CD4-positive, alpha-beta T cell treated with Interleukin-6 for 4 hours (primary cell): Measurements from ENCODE around the gene CCT5.
"Not testable (repeated sequence)": the region's sequence is repeated elsewhere in the genome, so short reads cannot be mapped to it uniquely, and the experiment has no call there.

Experiments
- DNase-seq: peaks from one replicate; pipeline ENCODE4 v3.0.0-alpha.2; 2020; ENCODE audit warnings: mixed read lengths

CCT5 gene

DNA sequence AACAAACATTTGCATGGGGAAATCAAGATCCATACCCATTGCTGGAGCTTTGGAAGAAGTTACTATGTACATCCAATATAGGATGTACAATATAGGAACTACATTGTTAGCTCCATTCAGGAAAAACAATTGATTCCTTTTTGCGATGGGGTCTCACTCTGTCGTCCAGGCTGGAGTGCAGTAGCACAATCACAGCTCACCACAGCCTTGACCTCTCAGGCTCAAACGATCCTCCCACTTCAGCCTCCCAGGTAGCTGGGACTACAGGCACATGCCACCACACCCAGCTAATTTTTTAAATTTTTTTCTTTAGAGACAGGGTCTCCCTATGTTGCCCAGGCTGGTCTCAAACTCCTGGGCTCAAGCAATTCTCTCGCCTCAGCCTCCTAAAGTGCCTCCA is 2.9 kb upstream of the CCT5 start:
- not testable (repeated sequence) for DNase-seq

DNA sequence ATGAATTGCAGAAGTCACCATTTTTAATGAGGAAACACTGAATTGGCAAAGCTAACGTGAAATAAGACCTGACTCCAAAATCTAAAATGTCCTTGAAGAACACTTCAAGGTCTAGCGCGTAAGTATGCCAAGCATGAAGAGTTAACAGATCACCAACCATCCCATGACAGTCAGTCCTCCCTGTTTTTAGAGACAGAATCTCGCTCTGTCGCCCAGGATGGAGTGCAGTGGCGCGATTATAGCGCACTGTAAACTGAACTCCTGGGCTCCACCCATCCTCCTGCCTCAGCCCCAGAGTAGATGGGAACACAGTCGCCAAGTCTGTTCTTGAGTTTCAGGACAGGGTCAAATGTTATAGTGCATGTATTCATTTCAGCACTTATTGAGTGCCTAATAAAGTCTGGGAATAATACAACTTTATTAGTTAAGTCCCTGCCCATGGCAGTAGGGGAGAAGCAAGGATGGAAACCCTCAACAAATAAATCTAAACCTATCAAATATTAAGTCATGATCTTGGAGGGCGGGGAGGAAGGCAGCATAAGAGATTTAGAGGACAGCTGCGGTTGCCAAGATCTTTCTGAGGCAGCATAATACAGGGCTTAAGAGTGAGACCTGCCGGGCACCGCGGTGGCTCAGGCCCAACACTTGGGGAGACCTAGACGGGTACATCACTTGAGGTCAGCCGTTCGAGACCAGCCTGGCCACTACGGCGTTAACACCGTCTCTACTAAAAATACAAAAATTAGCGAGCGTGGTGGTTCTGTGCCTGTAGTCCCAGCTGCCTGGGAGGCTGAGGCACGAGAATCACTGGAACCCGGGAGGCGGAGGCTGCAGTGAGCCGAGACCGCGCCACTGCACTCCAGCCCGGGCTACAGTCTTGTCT is 1.5 kb upstream of the CCT5 start:
- no peak for DNase-seq

DNA sequence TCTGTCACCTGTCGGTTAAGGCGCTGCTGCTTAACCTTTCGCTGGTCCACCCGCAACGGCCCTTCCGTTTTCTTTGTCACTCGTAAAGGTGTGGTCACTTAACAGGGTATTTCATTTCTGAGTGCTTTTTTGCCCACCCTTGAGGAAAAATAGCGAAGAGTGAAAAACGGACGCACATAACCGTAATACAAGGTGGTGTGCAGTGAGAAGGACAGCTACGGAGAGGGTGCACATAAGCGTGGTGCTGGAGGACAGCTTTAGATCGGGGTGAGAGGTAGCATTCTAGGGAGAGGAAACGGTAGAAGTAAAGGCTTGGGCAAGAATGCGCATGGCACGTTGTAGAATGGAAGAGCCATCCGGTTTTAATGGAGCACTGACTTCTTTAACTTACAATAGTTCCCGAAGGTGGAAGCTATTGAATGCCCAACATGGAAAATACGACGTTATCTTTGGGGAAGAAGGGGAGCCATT is 761 bp downstream of the CCT5 start:
- DNase-seq, result peak; percentile 14

DNA sequence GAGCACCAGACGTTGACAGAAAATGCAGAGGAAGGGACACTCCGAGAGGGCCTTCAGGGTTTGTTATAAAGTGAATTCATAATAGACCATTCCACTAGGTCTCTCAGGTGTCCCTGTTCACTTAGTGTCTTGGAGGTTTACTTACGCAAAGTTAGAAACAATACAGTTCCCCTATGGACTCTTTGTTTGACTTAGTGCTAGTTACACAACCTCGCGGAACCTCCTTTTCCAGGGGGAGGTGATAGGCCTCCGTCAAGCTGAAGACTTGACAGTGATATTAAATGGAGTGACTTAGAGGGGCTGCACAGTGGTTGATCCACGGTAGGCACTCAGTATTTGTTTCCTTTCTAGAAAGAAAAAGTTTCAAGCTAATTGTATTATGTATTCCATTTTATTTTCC is 1.3 kb downstream of the CCT5 start:
- no peak for DNase-seq

DNA sequence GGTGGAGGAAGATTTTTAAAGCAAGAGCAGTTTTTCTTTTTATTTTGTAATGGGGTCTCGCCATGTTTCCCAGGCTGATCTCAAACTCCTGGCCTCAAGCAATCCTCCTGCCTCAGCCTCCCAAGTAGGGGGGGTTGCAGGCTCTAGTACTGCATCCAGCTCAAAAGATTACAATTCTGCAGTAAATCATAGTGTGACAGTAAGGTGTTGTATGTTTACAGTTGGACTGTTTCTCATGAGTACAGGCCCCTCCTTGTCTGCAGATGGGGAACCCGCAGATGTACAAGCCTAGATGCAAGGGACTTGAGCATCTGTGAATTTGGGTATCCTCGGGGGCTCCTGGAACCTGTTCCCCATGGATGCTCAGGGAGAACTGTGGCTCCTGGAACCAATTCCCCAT is 3.3 kb downstream of the CCT5 start:
- DNase-seq, result no peak

DNA sequence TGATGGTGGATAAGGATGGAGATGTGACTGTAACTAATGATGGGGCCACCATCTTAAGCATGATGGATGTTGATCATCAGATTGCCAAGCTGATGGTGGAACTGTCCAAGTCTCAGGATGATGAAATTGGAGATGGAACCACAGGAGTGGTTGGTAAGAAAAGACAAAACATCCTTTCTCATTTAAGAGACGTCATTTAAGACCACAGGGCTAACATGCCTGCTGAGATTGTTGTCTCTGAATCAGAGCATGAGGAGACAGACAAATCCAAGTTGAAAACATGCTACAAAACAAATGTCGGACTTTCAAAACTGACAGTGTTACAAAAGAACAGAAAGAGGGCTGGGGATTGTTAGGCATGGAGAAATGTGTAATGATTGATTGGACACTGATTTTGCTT is 4.6 kb downstream of the CCT5 start:
- DNase-seq, result no peak

DNA sequence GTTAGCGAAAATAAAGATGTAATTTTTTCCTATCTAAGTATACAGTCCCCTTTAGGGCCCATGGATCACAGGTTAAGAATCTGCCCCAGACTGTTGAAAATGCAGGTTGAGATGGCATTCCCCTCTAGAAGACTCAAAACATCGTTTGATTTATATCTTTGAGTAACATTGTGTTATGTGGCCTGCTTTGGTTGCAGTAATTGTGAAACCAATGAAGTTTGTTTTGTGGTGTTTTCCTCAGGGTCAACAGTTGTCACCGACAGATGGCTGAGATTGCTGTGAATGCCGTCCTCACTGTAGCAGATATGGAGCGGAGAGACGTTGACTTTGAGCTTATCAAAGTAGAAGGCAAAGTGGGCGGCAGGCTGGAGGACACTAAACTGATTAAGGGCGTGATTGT is 7.8 kb downstream of the CCT5 start:
- no peak for DNase-seq

DNA sequence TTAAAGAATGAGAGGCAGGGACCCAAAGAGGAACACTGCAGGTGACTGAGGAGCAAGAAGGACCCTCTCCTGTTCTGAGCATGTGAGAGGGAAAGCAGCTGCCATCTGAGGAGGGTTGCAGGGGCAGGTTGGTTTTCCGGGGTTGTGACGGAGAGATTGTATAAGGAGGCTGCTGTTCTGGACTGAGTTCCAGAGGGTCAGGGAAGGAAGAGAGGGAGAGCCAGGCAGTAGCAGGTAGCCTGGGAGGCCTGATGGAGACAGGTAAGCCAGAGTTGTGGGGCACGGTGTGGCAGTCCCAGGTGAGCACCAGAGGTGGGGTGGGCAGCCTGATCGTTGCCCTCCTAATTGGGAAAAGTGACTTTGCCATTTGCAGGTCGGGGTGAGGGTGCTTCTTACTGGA is 9.8 kb downstream of the CCT5 start:
- no peak for DNase-seq

DNA sequence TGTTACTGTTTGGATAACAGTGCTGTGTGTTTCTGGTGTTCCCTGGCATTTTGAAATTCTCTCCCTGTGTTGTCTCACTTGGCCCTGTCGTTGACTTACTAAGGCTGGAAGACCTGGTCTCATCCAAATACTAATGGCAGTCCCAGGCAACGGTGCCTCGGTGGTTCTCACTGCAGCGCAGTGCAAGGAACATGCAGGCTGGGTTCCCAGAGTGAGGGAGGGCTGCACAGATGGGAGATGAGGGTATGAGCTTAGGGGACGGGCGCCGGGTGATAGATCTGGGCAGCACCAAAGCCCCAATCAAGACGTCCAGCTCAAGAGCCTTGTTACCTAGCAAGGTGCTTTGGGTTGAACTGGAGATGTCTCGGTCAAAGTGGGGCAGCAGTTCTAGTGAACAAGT is 11.0 kb downstream of the CCT5 start:
- DNase-seq, result no peak

DNA sequence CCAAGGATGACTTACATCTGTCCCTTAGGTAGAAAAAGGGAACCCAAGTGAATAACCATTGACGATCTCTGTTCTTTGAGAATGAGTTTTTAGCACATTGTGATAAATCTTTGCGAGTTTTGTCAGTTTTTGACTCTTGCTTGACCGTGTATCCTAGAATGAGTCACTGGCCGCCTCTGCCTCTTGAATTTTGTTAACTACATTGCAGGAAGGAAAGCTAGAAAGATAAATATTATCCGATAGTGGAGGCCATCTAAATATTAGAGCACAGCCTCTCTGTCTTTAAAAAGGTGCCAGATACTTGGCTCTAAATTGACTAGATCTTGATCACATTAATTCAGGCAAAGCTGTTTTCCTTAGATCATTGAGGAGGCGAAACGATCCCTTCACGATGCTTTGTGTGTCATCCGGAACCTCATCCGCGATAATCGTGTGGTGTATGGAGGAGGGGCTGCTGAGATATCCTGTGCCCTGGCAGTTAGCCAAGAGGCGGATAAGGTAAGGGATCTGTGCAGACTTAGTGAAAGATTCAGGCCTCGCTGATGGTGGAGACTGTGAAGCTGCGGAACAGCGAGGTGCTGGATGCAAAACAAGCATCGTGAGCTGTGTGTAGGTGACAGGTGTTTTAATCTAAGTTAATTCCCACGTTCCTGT is 12.2 kb downstream of the CCT5 start:
- no peak for DNase-seq

DNA sequence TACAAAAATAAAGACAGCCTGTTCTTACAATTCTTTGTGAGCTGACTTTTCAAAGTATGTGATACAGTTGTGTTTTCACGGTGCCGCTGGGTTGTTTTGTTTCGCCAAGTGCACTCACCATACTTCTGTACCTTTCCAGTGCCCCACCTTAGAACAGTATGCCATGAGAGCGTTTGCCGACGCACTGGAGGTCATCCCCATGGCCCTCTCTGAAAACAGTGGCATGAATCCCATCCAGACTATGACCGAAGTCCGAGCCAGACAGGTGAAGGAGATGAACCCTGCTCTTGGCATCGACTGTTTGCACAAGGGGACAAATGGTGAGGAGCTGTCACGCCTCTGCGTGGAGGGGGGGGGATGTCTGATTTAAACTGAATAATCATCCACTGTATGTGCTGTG is 12.9 kb downstream of the CCT5 start:
- DNase-seq, result no peak

DNA sequence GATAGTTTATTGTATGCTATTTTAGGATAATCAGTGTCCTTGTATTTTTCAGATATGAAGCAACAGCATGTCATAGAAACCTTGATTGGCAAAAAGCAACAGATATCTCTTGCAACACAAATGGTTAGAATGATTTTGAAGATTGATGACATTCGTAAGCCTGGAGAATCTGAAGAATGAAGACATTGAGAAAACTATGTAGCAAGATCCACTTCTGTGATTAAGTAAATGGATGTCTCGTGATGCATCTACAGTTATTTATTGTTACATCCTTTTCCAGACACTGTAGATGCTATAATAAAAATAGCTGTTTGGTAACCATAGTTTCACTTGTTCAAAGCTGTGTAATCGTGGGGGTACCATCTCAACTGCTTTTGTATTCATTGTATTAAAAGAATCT is 14.5 kb downstream of the CCT5 start:
- no peak for DNase-seq

DNA sequence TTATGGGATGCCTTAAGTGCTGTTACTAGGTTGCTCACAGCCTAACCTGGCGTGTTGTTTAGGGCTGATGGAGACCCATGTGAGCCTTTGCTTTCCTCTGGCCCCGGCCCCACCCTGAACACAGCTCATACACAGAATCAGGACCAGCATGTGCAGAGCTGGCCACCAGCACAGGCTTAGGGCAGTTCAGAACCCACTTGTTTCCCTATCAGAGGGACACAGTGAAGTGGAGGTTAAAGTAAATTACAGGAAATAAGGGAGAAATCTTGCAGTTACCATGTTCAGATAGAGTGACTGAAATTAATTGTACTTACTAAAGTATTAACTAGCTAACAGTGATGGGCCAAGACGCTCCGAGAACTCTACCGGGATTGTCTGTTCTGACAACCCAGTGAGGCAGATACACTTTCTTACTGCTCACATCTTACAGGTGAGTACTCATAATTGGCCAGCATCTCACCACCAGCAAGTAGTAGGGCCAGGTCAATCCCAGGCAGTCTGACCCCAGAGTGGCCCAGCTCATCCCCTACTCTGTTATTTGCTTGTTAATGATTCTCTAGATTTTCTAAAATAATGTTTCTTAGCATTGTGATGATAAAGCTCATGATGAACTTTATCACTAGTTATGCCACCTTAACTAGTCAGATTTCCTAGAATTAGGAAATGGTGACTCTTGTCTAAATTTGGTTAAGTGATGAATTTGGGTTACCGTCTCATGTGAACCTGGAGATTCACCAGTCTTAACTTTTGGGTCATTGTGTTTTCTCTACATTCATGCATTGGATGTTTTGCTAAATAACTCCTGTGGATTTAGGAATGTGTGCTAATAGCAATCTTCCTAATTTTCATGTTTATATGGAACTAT is 15.4 kb downstream of the CCT5 start:
- DNase-seq, result no peak

DNA sequence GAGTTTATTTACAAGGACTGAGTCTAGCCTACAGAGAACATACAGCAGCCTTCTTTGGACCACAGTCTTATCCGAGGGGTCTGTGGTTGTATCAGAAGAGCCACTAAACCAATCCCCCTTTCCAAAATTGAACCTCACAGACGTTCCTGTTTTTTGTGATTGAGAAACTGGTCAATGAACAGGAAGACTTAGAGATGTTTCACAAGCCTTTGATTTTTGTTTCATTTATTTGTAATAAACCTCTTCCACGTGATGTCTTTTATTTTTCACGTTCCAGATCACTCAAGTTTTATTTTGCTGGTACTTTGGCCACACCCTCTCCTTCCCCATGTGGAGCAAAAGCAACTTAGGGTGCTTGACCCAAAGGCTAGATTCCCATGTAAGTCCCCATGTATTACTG is 16.1 kb downstream of the CCT5 start:
- no peak for DNase-seq

DNA sequence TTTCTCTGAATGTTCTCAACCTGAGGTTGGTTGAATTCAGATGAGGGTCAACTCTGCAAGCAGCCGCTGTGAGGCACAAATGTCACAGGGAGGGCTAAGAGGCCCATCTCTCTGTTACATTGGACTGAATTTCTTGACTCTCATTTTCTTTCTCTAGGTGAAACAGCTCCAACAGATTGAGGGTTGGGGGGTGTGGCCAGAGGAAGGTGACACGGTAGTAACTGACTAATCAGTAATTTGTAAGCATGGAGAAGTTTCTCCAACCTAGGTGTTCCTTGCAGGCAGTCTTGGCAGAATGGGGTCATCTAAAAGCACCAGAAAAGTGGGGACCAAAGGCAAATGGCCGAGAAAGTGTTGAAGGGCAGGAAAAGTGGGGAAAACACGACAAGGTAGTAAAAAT is 16.8 kb downstream of the CCT5 start:
- no peak for DNase-seq

DNA sequence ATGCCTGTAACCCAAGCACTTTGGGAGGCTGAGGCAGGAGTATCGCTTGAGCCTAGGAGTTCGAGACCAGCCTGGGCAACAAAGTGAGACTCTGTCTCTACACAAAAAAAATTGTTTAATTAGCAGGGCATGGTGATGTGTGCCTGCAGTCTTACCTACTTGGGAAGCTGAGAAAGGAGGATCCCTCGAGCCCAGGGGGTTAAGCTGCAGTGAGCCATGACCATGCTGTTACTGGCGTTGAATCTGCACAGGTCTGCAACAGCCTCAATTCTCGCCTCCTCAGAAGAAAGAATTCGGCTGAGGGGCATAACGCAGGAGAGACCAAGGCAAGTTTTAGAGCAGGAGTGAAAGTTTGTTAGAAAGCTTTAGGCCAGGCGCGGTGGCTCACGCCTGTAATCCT is 18.0 kb downstream of the CCT5 start:
- no peak for DNase-seq

DNA sequence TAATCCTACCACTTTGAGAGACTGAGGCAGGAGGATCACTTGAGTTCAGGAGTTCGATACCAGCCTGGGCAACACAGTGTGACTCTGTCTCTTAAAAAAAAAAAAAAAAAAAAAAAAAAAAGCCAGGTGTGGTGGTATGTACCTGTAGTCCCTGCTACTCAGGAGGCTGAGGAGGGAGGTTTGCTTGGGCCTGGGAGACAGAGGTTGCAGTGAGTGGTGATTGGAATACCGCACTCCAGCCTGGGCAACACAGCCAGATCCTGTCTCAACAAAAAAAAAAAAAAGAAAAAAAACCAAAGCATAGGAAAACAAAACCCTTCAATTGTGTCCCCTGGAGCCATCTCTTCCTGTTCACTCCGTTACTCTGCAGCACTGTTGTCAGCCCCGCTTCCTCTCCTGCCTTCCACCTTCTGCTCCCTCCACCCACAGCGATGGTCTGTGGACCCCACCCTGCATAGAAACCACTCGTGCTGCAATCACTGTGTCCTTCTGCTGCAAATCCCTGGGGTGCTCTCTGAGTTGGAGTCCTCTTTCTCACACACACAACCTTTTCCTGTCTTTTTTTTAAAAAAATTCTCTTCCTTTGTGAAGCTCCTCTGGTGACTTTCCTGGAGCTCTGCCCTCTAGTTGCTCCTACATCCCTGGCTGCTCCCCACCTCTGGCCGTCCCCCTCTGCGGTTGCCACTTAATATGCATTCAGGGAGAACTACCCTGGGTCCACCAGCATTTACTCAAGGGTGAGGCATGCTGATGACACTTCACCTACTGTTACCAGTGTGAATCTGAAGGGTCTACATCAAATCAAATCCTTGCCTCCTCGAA is 22.2 kb downstream of the CCT5 start:
- DNase-seq, result no peak

DNA sequence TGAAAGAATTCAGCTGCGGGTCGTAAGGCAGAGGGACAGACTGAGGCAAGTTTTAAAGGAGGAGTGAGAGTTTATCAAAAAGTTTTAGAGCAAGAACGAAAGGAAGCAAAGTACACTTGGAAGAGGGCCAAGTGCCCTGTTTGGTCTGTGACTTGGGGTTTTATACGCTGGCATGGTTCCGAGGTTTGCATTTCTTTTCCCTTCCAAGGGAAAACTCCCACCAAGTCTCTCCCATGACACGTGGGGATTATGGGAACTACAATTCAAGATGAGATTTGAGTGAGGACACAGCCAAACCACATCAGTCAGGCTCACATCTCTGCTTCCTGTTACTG is 22.8 kb downstream of the CCT5 start:
- DNase-seq, result not testable (repeated sequence)

DNA sequence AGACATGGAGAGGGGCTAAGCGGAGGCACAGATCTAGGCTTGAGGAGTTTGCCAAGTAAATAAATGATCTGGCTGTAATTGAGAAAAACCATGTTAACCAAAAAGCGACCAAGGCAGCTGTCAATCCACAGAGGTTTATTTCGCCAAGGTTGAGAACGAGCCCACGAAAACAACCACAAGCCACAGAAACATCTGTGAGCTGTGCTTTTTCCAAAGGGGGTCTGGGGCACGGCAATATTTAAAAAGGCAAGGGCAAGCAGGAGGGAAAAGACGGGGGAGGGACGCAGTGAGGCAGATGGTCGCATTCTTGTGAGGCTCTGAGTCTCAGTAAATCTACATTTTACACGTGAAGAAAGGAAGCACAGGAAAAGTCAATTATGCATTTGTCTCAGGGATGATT is 25.4 kb downstream of the CCT5 start:
- no peak for DNase-seq

DNA sequence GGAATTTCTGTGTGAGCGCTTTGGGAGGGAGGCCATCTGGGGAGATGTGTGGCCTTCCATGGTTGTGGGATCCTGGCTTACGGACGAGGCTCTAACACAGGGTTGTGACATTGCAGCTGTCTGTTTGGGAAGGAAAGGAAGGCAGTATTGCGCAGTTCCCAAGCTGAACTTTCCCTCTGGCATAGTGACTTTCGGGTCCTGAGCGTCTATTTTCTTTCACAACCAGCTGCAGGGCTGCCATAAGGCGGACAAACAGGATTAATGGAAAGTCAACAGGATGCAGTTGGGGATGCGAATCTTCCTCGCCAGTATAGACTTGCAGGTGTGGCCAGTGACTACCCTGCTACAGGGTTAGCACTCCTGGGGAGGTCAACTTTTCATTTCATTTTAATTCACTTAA is 25.9 kb downstream of the CCT5 start:
- DNase-seq, result no peak

DNA sequence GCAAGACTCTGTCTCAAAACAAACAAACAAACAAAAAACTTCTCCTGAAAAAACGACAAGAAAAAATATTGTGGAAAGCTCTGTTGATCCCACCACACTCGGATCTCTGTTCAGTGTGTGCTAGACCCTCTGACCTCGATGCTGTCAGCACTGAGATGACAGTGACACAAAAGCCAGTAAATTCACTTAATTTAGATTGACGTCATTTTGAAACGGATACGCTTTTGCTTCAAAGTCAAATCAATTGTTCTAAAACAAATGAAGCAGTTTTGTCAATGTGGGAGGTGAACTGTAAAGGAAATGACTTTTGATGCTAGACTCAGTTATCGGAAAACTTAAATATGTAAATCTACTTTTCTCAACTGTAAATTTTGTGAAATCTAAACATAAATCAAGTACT is 26.6 kb downstream of the CCT5 start:
- no peak for DNase-seq

DNA sequence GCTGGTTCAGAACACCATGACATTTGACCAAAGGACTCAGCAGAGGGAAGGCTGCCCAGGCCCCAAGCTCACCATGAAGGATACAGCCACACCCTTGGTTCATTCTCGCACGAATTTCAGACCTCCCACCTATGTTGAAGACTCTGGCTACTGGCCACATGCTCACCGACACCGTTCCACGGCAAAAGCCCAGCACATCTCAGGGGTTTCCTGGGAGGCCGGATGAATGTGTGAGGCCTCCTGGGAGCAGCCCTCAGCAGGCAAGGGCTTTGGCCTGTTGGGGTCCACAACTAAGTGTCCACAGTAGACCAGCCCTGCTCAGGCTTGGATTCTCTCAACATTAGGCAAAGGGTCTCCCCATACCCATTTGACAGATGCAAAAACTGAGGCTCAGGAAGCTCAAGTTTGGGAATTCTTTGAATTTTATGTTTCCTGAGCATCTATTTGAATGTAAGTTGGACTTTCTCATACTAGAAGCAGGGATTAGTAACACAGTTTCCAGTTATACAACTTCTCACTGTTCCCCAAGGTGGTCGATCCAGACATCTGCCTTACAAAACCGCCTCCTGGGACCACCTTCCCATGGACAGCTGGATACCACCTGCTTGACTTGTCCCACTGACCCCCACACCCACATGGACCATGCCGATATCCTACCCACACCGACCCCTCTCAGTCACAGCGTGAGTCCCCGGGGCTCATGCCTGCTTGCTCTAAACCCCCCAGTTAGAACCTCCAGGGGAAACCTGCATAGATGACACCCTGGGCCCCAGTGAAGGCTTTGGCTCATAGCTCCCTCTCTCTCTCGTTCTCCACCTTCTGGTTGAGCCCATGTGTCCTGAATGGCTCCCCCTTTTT is 27.9 kb downstream of the CCT5 start:
- DNase-seq, result no peak
